Osteocyte (in vitro differentiated cells): ENCODE results near the gene KDM2B. TPM values are rescaled to one million over a fixed set of nuclear protein-coding genes. Genes with fewer than 3 reads are reported as not detected.

ENCODE experiments used
- DNase-seq: peaks from one replicate; pipeline ENCODE4 v3.0.0; 2021; ENCODE audit warnings: mixed read lengths; ENCODE audit not compliant: unreplicated experiment; ENCODE audit errors: extremely low spot score
- H3K27ac Mint-ChIP-seq: one replicate; pipeline ENCODE4 v1.8.0; 2021; ENCODE audit warnings: mild to moderate bottlenecking, mixed read lengths; ENCODE audit not compliant: unreplicated experiment
- H3K27me3 Mint-ChIP-seq: one replicate; pipeline ENCODE4 v1.8.0; 2021; ENCODE audit warnings: mixed read lengths; ENCODE audit not compliant: unreplicated experiment
- H3K36me3 Mint-ChIP-seq: one replicate; pipeline ENCODE4 v1.8.0; 2021; ENCODE audit warnings: mixed read lengths; ENCODE audit not compliant: unreplicated experiment
- H3K4me1 Mint-ChIP-seq: one replicate; pipeline ENCODE4 v1.8.0; 2021; ENCODE audit warnings: mixed read lengths; ENCODE audit not compliant: unreplicated experiment
- H3K4me3 Mint-ChIP-seq: one replicate; pipeline ENCODE4 v1.8.0; 2021; ENCODE audit warnings: mild to moderate bottlenecking, moderate library complexity, mixed read lengths; ENCODE audit not compliant: unreplicated experiment
- H3K9me3 Mint-ChIP-seq: one replicate; pipeline ENCODE4 v1.8.0; 2021; ENCODE audit warnings: mixed read lengths; ENCODE audit not compliant: unreplicated experiment
- CTCF ChIP-seq: fragments of 200-600 bp; sonication (generic); IDR thresholded peaks from 2 replicates; pipeline ENCODE4 v1.5.0; 2021; ENCODE audit warnings: antibody characterized with exemption, mild to moderate bottlenecking, moderate library complexity
- total RNA-seq: library from RNA; stranded (reverse); gene quantifications from 2 replicates; pipeline ENCODE4 v1.2.1, GENCODE V29; 2021

The KDM2B gene
- total RNA-seq, 1 donor from 2014 or later: 31.9 TPM

DNA sequence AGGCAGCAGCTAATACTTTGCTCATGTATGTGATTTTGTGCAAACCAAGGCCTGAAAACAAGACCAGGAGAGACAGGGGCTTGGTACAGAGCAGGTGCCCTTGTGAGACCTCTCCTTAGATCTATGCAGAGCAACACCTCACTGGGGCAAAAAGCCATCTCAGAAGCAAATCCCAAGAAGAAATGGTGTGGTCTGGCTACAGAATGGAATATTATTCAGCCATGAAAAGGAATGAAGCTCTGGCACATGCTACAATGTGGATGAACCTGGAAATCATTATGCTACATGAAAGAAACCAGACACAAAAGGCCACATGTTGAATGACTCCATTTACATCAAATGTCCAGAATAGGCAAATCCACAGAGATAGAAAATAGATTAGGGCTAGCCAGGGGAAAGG, 61.6 kb downstream of the KDM2B start:
- no peaks in the 10 kb centered on the region for H3K9me3 Mint-ChIP-seq
- H3K27me3 Mint-ChIP-seq: no peaks in the 10 kb centered on the region
- peaks cover 5% of the 10 kb centered on the region for H3K36me3 Mint-ChIP-seq
- no peak overlapping the region for H3K27ac Mint-ChIP-seq
- no peak overlapping the region for H3K4me3 Mint-ChIP-seq
- peaks cover 3% of the 10 kb centered on the region for H3K4me1 Mint-ChIP-seq
- DNase-seq: no peak
- TF ChIP-seq CTCF: no peak

GRCh38 chr12:121518656-121519055, 62.2 kb downstream of the KDM2B start:
- H3K27me3 Mint-ChIP-seq: no peaks in the 10 kb centered on the region
- H3K36me3 Mint-ChIP-seq: peaks cover 3% of the 10 kb centered on the region

GRCh38 chr12:121516437-121517011, 64.3 kb downstream of the KDM2B start:
- H3K4me3 Mint-ChIP-seq: no peak overlapping the region
- no peaks in the 10 kb centered on the region for H3K9me3 Mint-ChIP-seq
- no peaks in the 10 kb centered on the region for H3K27me3 Mint-ChIP-seq
- peaks cover 3% of the 10 kb centered on the region for H3K4me1 Mint-ChIP-seq
- no peak for TF ChIP-seq CTCF
- DNase-seq: no peak
- H3K36me3 Mint-ChIP-seq: peaks cover 5% of the 10 kb centered on the region
- no peak overlapping the region for H3K27ac Mint-ChIP-seq

More at GRCh38 chr12:121518656-121519055, 62.2 kb downstream of the KDM2B start:
- no peak for DNase-seq
- Mint-ChIP-seq H3K9me3 (no peaks in the 10 kb centered on the region), H3K4me3 (no peak overlapping the region), H3K27ac (no peak overlapping the region), H3K4me1 (peaks cover 3% of the 10 kb centered on the region)
- TF ChIP-seq CTCF: no peak

DNA sequence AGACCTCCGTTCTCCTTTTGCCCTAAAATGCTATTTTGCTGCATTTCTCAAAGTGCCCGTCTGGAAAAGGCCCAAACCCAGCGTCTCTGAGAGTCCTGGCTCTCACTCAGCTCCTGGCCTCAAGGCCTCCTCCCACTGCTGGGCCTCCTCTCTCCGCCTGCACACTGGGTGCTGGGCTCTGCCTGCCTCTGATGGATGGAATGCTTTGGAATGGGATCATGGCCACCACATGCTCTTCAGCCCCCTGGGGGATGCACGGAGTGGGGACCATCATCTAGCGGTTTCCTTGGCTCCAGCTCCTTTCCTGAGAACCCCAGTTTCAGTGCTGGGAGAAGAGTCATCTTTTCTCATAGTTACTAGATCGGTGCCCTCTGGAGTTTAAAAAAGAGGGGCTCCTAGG, 65.2 kb downstream of the KDM2B start:
- no peaks in the 10 kb centered on the region for H3K27me3 Mint-ChIP-seq
- H3K4me1 Mint-ChIP-seq: no peaks in the 10 kb centered on the region
- DNase-seq: no peak
- peaks cover 5% of the 10 kb centered on the region for H3K36me3 Mint-ChIP-seq
- no peaks in the 10 kb centered on the region for H3K9me3 Mint-ChIP-seq
- no peak overlapping the region for H3K4me3 Mint-ChIP-seq
- no peak overlapping the region for H3K27ac Mint-ChIP-seq
- TF ChIP-seq CTCF: no peak

- Mint-ChIP-seq H3K9me3 (no peaks in the 10 kb centered on the region), H3K36me3 (peaks cover 7% of the 10 kb centered on the region), H3K4me3 (no peak overlapping the region), H3K4me1 (no peaks in the 10 kb centered on the region), H3K27me3 (no peaks in the 10 kb centered on the region), H3K27ac (no peak overlapping the region)
- TF ChIP-seq CTCF: no peak
- DNase-seq: no peak
Observed at GRCh38 chr12:121514184-121514742, 66.6 kb downstream of the KDM2B start.
